SW 1271 (cell line): ENCODE results near the gene NPIPB13.
"Not testable (repeated sequence)": the region's sequence is repeated elsewhere in the genome, so short reads cannot be mapped to it uniquely, and the experiment has no call there.

Experiments
- DNase-seq, 2 experiments: peaks; one replicate each; lab custom pipeline; 2025; lab: John Stamatoyannopoulos, UW

Gene NPIPB13

DNA sequence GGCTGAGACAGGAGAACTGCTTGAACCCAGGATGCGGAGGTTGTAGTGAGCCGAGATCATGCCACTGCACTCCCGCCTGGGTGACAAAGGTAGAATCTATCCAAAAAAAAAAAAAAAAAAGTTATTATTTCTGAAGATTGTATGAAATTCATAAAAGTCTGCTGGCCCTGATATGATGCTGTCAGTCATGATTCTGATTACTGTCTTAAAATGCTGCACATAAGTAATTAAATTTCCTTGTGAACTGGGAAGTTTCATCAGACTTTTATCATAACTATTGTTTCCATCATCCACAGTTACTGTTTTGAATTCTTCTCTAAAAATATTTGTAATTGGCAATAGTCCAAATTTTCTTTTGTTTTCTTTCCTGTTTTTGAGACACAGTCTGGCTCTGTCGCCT, at the start of gene NPIPB13:
TSS of gene NPIPB13 (minus strand) at position 101 of the 400 bp plus-strand sequence. CDS start 2,906 bp downstream, outside the sequence.
- DNase-seq, result not testable (repeated sequence)

DNA sequence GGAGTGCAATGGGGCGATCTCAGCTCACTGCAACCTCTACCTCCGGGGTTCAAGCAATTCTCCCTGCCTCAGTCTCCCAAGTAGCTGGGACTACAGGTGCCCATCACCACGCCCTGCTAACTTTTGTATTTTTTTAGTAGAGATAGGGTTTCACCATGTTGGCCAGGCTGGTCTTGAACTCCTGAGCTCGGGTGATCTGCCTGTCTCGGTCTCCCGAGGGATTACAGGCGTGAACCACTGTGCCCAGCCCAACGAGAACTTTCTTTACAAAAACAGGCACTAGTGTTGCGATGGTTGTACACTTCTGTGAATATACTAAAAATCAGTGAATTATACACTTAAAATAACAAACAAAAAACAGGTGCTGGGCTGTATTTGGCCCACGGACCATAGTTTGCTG, 34.1 kb upstream of the NPIPB13 start:
- not testable (repeated sequence) for DNase-seq

- DNase-seq, result not testable (repeated sequence)
Observed at GRCh38 chr16:30278523-30278922, 30.2 kb upstream of the NPIPB13 start.

GRCh38 chr16:30217082-30217481, 31.2 kb downstream of the NPIPB13 start:
- DNase-seq, result not testable (repeated sequence)

DNA sequence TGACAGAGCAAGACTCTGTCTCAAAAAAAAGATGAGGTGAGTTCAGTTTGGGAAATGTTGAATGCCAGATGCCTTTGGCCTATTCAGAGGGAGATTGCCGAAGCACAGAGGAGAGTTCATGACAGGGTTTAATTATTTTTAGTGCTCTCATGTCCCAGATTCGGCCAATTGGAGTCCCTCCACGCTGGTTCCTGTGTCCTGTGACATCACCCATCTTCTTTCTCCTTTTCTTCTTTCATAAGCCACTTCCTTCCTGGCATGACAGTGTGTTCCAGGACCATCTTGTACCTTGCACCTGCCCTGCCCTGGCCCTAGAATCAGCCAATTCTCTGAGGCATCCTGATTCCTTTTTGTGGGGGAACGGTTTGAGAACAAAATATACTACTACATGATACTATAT, 36.9 kb downstream of the NPIPB13 start:
- DNase-seq, result not testable (repeated sequence)

DNA sequence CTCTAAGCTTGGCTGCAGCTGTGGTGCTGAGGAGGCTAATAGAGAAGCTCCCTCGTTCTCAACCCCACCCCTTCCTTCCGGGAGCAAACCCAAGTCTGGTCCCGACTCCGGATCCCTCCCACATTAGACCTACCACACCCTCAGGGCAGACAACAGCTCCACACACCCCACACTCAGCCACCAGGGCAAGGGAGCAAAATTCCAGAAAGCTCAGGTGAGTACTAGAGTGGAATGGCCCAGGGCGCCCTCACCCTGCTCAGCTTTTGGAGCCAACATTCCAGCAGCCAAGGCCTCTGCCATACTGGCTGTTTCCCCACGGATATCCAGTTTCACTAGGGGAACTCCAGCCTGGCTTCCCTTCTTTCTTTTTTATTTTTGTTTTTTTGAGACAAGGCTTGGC, 39.2 kb downstream of the NPIPB13 start:
- DNase-seq, result not testable (repeated sequence)

GRCh38 chr16:30207063-30207704, 41.1 kb downstream of the NPIPB13 start:
- DNase-seq, result not testable (repeated sequence)

DNA sequence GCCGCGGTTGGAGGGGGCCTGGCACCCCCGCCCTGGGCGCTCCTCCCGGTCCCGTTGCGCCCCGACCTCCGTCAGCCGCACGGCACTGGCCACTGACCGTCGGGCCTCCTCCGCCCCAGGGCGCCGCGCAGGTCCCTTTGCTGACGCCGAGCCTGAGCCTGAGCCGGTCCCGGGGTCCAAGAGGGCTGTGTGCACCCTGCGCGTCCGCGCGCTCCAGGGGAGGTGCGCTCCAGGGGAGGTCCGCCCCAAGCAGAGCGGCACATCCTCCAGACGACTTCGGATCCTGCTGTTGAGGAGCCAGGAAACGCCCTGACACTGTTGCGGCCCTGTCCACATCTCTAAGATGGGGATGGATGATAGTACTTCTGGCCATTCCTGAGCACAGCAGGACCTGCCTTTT, 42.0 kb downstream of the NPIPB13 start:
- DNase-seq, result not testable (repeated sequence)

DNA sequence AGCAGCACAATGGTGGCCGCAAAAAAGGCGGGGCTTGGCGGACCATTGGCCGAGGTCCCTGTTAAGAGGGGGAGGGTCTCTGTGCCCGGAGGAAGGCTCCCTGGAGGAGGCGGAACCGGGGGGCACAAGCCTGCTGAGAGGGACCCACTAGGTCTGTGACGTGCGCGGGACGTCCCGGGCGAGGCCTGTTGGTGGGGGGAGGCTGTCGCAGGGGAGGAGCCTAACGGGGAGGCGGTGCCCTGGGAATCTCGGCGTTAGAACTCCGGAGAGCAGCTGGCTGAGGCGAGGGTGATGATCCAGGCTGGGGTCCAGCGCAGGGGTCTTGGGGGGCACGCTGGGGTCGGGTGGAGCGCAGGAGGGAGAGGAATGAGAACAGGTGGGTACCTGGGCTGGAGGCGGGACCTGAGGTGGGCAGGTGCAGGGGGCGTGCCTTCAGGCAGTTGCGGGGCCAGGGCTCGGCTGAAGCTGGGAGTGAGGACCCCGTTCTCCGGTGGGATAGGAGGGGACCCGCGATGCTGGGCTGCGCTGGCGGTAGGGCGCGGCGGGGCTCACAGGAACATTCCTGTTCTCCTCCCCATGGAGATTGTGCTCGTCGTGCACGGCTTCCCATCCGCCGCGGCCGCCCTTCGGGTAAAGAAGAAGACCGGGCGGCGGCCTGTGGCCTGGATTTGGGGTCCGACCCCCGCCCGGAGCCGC, 42.6 kb downstream of the NPIPB13 start:
- DNase-seq, result not testable (repeated sequence)

- not testable (repeated sequence) for DNase-seq
Observed at GRCh38 chr16:30199608-30200343, 48.5 kb downstream of the NPIPB13 start.

DNA sequence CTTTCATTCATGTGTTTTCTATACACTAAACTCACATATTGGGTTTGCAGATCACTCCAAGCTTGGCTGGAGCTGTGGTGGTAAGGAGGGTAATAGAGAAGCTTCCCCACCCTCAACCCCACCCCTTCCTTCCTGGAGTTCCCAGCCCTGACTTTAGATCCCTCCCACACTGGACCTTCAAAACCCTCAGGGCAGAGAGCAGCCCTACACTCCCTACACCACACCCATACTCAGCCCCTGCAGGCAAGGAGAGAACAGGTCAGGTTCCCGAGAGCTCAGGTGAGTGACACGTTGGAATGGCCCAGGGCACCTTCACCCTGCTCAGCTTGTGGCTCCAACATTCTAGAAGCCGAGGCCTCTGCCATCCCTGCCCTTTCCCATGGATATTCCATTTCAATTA, 49.2 kb downstream of the NPIPB13 start, which contains the start of gene SULT1A3:
TSS of gene SULT1A3 (plus strand) at position 207 of the 400 bp plus-strand sequence. CDS start 1,474 bp downstream, outside the sequence.
- not testable (repeated sequence) for DNase-seq
